ENCODE data around the gene CEP164.
"Not testable (repeated sequence)": the region's sequence is repeated elsewhere in the genome, so short reads cannot be mapped to it uniquely, and the experiment has no call there.

CEP164 gene

DNA sequence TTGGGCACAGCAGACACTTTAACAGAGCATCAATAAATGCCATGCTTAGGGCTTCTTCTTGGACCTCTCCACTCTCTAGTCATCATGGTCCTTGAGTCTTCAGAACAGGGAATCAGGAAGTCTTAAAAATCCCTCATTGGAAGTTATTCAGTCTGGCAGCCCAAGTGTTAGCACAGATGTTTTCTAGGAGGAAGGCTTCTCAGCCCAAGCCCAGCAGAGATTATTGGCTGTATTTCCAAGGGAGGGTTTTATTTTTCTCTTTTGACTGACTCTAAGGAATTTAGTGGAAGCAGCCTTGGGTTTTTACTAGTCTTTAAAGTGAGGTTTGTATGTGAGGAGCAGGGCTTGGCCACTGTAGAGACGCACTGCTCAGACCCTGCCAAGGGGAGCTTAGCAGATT, 41.9 kb downstream of the CEP164 start:
- no peak for DNase-seq

DNA sequence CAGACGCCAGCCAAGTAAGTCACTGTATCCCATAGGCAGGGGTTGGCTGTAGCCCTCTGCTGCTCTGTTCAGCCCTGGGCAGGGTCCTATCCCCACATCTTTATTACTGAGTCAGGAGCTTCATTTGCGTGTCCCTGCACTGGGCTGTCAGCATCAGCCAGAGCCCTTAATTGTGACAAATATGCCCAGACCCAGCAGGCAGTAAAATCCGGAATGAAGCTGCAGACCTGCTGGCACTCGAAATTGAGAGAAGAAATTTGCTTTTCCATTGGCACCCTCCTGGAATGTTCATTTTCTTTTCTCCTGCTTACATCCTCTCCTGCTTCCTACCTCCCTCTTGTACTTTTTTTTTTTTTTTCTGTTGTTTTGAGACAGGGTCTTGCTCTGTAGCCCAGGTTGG, 43.8 kb downstream of the CEP164 start:
- no peak for DNase-seq

DNA sequence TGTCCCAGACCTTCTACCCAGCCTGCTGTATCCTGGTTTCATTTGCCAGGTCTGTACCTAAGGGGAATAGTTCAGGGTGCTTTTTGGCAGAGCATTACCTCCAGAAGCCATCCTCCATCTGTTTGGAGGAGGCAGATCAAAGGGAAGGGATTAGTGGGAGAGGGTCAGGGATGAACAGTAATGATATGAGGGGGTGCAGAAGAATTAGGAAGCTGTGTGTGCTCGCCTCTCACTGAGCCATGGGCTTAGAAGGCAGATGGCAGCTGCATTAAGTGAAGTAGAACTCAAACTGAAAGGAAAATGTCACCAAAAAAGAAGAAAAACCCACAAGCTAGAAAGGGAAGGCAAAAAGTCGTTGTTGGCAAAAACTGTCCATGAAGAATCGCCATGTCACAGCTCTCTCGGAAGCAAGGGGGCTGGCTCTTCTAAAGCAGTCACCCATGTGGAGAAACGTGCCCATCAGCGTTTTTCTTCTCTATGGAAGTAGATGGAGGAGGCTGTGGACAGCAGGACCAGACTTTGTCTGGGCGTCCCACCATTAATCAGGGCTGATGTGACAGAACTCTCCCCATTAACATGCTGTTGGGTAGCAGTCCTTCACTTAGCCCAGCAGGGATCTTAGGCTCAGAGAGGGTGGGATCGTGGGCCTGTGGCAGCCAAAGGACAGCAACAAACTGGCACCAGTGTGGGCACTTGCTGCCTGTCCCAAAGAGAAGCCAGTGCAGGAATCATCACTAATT, 46.8 kb downstream of the CEP164 start:
- no peak for DNase-seq

DNA sequence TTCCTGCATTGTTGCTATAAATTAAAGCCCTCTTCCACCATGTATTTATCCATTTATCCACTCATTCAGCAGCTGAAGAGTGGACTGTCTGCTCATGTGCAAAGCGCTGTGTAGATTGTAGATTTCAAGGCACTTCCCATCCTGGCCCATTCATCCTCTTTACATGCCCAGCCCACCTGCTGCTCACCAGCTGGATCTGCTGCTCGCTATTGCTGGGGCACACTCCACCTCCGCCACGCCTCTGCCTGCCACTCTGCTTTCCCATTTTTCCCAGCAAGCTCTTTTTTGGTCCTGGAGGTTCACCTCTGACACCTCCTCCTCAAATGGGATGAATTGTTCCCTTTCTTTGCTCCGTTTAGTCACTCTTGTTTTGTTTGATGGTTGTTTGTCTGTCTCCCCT, 48.3 kb downstream of the CEP164 start:
- DNase-seq = no peak

DNA sequence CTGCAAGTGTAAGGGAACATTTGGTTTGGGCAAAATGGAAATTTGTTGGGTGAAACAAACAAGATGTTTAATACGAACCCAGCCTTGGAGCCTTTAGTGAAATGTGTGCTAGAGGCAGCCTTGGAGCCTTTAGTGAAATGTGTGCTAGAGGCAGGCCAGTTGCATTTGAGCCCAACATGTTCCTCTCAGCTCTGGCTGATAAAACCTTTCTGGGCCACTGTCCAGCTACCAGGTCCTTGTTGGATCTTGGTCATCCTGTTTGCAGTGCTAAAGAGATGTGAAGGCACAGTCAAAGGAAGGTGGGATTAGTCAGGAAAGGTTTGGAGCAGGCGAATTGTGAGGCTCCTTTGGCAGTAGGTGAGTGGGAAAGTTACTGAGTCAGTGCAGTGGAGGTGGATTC, 48.9 kb downstream of the CEP164 start:
- DNase-seq = no peak

DNA sequence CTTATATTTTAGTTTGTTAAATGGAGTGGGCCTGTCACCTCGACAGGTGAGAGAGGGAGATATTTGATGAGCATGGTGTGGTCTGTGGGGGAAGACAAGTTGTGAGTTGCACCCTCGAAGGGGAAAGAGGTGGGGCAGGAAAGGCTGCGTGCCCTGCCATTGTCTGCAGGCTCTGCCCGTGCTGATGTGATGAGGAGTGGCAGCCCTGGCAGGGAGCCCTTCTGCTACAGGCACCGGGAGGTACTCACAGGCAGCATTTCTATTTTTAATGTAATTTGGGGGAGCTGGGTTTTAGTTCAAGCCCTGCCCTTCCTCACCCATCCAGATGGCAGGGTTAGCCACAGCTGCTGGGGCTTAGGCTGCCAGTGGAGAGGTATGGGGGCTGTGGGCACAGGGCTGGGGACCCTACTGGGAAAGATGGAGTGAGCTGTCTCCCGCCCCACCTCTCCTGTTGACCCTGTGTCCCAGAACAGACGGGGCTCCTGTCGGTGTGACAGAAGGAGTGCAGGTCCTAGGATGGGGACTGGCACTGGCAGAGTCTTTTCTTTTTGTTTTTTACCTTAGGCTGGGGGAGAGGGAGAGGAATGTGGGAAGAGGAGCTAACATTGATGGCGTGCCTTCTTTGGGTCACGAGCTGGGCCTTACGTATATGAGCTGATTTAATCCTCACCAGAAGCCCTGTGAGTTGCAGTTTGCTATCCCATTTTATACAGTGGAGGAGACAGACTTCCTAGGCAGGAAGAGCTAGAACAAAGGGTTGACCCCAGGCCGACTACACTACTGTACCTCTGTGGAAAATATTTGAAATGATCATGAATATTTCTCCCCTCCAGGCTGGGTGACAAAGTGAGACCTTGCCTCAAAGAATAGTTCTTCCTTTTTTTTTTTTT, 51.6 kb downstream of the CEP164 start:
- no peak for DNase-seq

DNA sequence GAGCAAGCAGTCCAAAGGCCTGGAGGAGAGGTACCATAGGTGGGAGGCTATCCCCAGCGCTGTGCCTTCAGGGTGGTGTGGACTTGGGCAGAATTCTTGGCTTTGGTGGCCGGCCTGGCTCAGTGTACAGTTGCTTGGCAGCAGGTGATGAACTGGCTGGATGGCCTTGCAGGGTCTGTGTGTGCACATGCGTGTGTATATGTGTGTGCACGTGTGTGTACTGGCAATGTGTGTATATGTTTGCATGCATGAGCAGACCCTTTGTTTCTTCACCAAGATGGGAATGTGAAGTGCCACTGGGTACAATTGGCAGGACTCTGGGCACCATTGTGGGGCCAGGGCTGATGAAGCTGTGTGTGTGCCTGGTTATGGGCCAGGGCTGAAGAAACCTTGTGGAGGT, 53.0 kb downstream of the CEP164 start:
- DNase-seq = no peak

DNA sequence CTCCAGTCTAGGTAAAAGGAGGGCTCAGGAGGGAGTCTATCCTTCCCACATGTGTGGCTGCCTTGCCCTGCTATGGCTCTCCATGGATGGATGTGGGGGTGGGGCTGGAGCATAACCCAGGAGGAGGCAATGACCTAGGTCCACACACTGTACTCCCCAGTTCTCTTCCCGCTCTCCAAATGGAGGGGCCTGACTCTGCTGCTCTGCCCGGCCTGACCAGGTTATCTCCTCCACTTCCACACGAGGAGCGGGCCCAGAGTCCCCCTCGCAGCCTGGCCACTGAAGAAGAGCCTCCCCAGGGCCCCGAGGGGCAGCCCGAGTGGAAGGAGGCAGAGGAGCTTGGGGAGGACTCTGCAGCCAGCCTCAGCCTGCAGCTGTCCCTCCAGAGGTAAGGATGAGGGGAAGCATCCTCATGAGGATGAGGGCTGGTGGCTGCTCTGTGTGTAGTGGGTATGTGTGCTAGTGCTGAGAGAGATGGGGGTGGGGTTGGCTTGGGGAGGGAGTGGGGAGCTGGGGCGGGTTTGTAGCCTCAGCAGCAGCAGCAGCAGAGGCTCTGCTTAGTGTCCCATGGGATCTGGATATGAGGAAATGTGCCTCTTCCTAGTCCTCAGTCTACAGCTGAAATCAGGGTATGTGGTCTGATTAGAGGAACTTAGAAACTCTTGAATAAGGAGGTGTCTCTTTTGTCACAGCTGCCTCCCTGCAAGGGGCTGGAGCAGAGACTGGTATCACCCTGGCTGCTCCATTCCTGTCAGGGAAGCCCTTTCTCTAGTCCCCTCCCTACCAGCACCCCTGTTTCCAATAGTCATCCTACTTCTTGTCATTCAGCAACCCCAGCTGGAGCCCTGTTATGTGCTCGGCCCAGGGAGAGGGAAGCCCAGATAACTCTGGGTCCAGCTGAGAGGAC, 54.1 kb downstream of the CEP164 start:
- DNase-seq = no peak

DNA sequence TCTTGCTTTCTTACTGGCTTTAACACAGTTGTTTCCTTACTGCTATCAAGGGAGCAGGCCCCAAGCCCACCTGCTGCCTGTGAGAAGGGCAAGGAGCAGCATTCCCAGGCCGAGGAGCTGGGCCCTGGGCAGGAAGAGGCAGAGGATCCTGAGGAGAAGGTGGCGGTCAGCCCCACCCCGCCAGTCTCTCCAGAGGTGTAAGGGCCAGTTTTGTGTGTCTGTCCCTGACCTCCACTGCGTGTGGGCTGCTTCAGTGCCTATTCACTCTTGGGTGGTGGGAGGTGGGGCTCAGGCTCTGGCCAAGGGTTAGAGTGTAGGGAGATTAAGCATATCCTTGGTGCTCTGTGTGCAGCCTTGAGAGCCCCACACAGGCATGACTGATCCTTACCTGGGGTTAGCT, 55.1 kb downstream of the CEP164 start:
- DNase-seq = no peak

DNA sequence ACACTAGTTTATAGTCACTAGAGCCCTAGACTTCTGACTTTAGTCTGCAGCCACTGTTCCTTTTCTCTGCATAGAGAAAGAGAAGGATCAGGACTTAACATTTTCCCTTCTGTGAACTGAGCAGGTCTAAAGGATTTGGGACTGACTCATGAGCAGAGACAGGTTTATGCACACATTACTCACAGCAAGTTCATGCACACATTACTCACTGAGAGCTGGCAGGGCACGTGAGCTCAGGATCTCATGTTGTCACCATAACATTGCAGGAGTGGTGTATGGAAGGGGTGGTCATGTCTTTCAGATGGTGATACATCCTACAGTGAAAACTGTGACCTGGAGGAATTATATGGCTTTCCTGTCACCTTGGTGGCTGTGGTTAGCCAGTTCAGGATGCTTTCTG, 56.4 kb downstream of the CEP164 start:
- peak; percentile 88 for DNase-seq

DNA sequence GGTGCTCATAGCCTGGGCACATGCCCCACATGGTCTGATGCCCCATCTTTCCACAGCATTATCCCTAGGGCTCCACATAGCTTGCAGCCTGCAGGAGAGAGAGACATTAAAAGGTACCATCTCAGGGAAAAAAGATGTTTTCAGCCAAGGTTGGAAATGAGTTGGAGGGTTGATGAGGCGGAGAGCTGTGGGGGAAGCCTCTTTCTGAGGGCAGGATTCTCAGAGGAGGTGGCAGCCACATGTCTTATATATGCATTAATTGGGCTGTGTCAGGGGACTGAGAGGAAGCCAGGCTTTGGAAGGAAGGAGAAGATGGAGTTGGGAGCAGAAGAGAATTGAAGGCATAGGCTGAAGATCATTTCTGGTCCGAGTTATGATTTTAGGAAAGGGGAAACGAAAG, 57.8 kb downstream of the CEP164 start:
- no peak for DNase-seq

DNA sequence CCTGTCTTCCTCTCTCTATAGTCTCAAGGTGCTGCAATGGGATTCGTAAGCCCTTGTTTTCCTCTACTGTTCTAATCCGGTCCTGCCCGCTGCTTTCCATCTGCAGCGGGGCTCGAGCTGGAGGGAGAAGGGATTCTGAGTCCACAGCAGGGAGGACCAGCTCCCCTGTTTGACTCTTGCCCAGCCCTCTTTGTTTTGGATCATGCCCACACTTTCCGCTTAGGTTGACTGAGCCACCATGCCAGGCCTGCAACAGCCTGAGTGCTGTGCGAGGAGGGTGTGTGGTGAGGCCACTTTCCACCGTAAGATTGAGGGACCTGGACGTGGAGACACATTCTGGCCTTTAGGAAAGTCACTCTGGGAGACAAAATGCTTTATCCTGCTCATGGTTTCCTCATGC, 58.3 kb downstream of the CEP164 start:
- no peak for DNase-seq

DNA sequence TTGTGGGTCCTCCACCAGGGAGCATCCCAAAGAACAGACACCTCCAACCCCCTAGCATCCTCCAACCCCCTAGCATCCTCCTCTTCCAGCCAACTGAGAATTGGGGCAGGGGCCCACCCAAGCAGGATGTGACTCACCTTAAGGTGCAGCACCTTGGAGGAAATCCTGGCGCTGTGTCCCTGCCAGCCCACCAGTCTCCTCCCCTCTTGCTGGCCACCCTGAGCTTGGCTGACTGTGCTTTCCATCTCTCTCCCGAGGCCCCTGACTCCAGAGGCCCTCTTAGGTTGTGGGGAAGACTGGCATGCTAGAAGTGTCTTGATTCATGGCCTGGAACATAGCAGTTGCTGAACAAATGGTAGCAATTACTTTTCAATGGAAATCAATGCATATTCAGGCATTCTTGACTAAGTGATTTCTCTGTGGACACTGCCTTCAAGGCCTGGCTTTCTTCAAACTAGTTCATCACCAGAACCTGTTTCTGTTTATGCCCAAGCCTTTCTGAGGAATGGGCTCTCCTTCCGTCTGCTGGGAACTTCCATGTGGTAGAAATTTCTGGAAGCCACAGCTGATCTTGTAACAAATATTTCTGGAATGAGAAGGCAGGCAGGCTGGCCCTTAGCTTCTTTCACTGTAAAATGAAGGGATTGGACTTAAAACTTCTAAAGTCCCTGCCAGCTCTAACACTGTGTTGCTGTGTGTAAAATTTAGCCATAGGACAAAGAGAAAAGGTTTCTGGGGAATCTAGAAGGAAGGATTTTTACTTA, 60.5 kb downstream of the CEP164 start:
- DNase-seq = peak; percentile 2

DNA sequence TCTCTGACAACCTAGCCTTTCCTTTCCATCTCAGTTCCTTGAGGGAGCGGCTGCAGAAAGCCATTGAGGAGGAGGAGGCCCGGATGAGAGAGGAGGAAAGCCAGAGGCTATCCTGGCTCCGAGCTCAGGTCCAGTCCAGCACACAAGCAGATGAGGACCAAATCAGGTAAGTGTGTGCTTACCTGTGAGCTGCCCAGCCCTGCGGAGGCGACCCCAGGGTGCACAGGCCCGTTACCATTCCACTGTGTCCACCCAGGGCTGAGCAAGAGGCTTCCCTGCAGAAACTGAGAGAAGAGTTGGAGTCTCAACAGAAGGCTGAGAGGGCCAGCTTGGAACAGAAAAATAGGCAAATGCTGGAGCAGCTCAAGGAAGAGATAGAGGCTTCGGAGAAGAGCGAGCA, 63.1 kb downstream of the CEP164 start:
- DNase-seq = no peak

DNA sequence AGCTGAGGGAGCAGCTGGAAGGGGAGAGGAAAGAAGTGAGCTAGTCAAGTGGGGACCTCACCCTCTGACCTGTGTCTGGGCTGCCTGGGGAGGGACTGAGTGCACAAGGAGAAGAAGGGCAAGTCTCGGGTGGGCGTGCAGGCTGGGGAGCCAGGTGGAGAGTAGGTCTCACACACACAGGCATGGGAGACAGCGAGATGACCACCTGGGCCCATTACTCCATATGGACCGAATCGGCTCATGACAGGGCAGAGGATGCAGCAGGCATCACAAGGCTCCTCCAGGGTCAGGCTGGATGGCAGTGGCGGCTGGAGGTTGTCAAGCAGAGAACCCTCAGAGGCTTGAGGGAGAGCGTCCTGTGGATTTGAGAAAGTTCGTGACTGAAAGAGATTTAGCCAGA, 63.5 kb downstream of the CEP164 start:
- DNase-seq = no peak

DNA sequence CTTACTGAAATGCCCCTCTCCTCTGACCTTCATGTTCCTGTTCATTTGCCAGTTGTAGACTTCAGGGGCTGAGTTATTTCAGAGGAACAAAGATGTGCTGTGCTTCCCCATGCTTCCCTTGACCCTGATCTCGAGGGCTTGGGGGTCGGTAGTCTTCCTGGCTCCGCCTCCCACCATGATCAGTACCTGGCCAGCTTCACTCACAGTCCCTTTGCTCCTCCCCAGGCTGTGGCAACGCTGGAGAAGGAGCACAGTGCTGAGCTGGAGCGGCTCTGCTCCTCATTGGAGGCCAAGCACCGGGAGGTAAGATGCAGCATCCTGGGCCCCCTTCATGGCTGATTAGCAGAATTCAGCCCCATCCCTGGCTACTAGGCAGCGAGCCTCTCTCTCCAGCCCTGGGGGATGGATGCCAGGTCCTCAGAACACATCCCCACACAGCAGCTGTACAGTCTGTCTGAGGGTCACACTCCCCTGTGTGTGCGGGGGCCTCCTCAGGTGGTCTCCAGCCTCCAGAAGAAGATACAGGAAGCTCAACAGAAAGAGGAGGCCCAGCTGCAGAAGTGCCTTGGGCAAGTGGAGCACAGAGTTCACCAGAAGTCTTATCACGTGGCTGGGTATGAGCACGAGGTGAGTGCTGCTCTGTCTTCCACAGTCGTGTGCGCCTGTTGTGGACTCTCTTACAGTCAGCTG, 64.5 kb downstream of the CEP164 start:
- DNase-seq = no peak

DNA sequence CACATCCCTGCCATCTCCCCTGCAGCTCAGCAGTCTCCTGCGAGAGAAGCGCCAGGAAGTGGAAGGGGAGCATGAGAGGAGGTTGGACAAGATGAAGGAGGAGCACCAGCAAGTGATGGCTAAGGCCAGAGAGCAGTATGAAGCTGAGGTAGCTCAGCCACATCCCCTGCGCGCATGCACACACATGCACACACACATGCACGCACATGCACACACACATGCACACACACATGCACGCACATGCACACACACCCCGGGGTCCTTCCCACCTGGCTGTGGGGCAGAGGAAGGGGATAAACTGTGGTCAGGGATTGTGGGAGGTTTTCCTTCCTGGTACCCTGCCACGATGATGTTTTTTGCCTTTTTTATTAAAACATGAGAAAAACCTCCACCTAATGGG, 65.3 kb downstream of the CEP164 start:
- no peak for DNase-seq

DNA sequence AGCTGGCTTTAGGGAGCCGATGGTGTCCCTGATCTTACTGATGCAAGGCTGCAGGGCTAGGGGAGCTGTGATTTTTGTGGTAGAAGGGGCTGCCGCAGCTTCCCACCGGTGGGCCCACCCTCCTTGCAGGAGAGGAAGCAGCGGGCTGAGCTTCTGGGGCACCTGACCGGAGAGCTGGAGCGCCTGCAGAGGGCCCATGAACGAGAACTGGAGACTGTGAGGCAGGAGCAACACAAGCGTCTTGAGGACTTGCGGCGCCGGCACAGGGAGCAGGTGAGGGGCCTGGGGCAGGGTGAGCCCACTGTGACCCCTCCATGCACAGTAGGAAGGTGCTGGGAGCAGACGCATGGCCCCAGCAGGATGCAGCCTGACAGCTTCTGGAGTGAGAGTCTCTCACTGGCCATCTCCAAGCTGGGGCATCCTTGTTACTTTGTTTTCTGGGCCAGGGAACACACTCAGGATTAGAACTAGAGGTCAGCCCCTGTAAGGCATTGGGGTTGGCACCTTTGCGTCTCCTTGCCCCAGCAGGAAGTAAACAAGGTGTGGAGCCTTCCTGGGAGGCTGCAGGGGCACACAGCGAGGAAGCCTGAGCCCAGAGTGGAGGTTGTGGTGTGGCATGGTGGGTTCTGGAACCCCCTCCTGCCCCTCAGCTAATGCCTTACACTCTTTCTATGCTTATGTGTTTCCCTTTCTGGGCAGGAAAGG, 66.7 kb downstream of the CEP164 start:
- no peak for DNase-seq

DNA sequence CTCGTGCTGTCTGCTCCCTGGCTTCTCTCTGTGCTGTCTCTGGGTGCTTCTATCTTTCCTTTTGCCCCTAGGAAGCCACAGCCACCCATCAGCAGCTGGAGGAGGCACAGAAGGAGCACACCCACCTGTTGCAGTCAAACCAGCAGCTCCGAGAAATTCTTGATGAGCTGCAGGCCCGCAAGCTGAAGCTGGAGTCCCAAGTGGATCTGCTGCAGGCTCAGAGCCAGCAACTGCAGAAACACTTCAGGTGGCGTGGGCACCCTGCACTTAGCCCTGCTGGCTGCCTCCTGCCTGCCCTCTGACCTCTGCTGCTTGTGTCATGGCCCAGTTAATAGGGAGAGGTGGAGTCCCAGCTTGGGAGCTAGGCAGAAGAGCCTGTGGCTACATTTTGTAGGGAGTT, 67.8 kb downstream of the CEP164 start:
- no peak for DNase-seq

DNA sequence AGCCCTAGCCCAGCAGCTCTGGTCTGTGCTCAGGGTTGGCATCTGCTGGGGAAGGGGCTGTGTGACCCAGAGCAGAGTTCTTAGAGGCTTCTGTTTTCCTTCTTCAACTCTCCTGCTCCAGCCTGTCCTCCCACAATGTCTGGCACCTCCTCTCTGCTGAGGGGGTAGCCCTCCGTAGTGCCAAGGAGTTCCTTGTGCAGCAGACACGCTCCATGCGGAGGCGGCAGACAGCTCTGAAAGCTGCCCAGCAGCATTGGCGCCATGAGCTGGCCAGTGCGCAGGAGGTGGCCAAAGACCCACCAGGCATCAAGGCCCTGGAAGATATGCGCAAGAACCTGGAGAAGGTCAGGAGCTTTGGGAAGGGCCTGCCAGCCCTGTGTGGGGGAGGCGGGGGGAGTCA, 69.3 kb downstream of the CEP164 start:
- no peak for DNase-seq

DNA sequence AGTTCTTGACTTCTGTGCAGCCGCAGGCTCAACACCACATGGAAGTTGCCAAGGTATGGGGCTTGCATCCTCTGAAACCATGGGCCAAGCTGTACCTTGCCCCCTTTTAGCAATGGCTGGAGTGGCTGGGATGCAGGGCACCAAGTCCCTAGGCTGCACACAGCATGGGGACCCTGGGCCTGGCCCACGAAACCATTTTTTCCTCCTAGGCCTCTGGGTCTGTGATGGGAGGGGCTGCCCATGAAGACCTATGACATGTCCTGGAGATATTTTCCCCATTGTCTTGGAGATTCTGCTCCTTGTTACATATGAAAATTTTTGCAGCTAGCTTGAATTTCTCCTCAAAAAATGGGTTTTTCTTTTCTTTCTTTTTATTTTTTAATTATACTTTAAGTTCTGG, 71.0 kb downstream of the CEP164 start:
- not testable (repeated sequence) for DNase-seq
